ENCODE measurements around the gene JOSD2. TPM values are rescaled to one million over a fixed set of nuclear protein-coding genes. Genes with fewer than 3 reads are reported as not detected.

The JOSD2 gene
- total RNA-seq, 2 experiments from 2014 or later = 17.4 to 28.1 TPM

- H3K4me3 Mint-ChIP-seq = peak overlapping the region; percentile 84
- H3K27me3 Mint-ChIP-seq = peaks cover 5% of the 10 kb centered on the region
- no peaks in the 10 kb centered on the region for H3K9me3 Mint-ChIP-seq (ENCODE audit: low read depth)
- ATAC-seq (no peak), DNase-seq (no peak)
- H3K27ac Mint-ChIP-seq = no peak overlapping the region
- ChIA-PET POLR2A (interaction anchor here (0.6 kb wide), 1 partner anchor 1157 kb away, joined by 5 read pairs; no protein-coding TSS in a partner anchor), CTCF (interaction anchor here (0.8 to 1.8 kb wide), 4 partner anchors 26 to 1415 kb away, joined by 3 to 10 read pairs (median 4); partner anchors contain the start of gene ZNF613)
- peaks cover 14% of the 10 kb centered on the region for H3K4me1 Mint-ChIP-seq
- peaks cover 3% of the 10 kb centered on the region for H3K36me3 Mint-ChIP-seq (ENCODE audit: low read depth)
- intact Hi-C loops (cut with DNase I, micrococcal nuclease) = loop anchor here in 1 of 2 experiments (5.0 to 10.0 kb wide), 2 partner anchors 870 to 1082 kb away; partner anchors contain the start of genes RRAS and SCAF1
Observed at GRCh38 chr19:50512112-50512998, 1.4 kb upstream of the JOSD2 start.

- Mint-ChIP-seq H3K4me1 (peaks cover 14% of the 10 kb centered on the region), H3K36me3 (ENCODE audit: low read depth) (peaks cover 4% of the 10 kb centered on the region), H3K4me3 (peak overlapping the region; percentile 84), H3K9me3 (ENCODE audit: low read depth) (no peaks in the 10 kb centered on the region), H3K27me3 (peaks cover 5% of the 10 kb centered on the region), H3K27ac (peak overlapping the region; percentile 80)
- ATAC-seq (no peak), DNase-seq (no peak)
- POLR2A ChIA-PET = interaction anchor here (0.6 to 1.0 kb wide), 3 partner anchors 46 to 294 kb away, joined by 3 to 5 read pairs (median 3); no protein-coding TSS in a partner anchor
- CTCF ChIA-PET = interaction anchor here (0.6 to 1.9 kb wide), 8 partner anchors 26 to 221 kb away, joined by 3 to 10 read pairs (median 4); no protein-coding TSS in a partner anchor
- intact Hi-C loops (cut with DNase I, micrococcal nuclease) = loop anchor here (1.0 to 10.0 kb wide), 18 partner anchors 34 to 1084 kb away; partner anchors contain the start of genes EMC10 (in 2 of the 2), GARIN5A (in 2 of the 2), NR1H2 (in 2 of the 2) and POLD1 (in 2 of the 2)
Observed at GRCh38 chr19:50510700-50511068, 307 bp downstream of the JOSD2 start.

- intact Hi-C loops (cut with DNase I, micrococcal nuclease) = loop anchor here (2.0 to 10.0 kb wide), 4 partner anchors 125 to 1085 kb away; partner anchors contain the start of genes POLD1 (in 1 of the 2), RRAS (in 1 of the 2) and SCAF1 (in 1 of the 2)
- Mint-ChIP-seq H3K27ac (peak overlapping the region; percentile 80), H3K36me3 (ENCODE audit: low read depth) (peaks cover 6% of the 10 kb centered on the region), H3K27me3 (peaks cover 5% of the 10 kb centered on the region), H3K4me3 (peak overlapping the region; percentile 84), H3K9me3 (ENCODE audit: low read depth) (no peaks in the 10 kb centered on the region), H3K4me1 (peaks cover 14% of the 10 kb centered on the region)
- DNase-seq (no peak), ATAC-seq (no peak)
- POLR2A ChIA-PET = no interaction called here
- CTCF ChIA-PET = interaction anchor here (1.3 to 1.9 kb wide), 3 partner anchors 26 to 46 kb away, joined by 3 to 7 read pairs (median 3); no protein-coding TSS in a partner anchor
Observed at GRCh38 chr19:50510121-50510670, 795 bp downstream of the JOSD2 start.

GRCh38 chr19:50509366-50509765 is 1.6 kb downstream of the JOSD2 start:
- peaks cover 6% of the 10 kb centered on the region for H3K36me3 Mint-ChIP-seq (ENCODE audit: low read depth)
- peak overlapping the region; percentile 45 for H3K27ac Mint-ChIP-seq
- intact Hi-C loops (cut with DNase I, micrococcal nuclease) = no loop called here
- no peaks in the 10 kb centered on the region for H3K9me3 Mint-ChIP-seq (ENCODE audit: low read depth)
- H3K4me1 Mint-ChIP-seq = peaks cover 14% of the 10 kb centered on the region
- ATAC-seq (no peak), DNase-seq (no peak)
- ChIA-PET CTCF (interaction anchor here (1.9 kb wide), 1 partner anchor 47 kb away, joined by 7 read pairs; no protein-coding TSS in a partner anchor), POLR2A (no interaction called here)
- H3K4me3 Mint-ChIP-seq = peak overlapping the region; percentile 36
- H3K27me3 Mint-ChIP-seq = peaks cover 3% of the 10 kb centered on the region

GRCh38 chr19:50508843-50509190 is 2.2 kb downstream of the JOSD2 start:
- H3K36me3 Mint-ChIP-seq (ENCODE audit: low read depth) = peaks cover 6% of the 10 kb centered on the region
- ChIA-PET POLR2A (interaction anchor here (0.6 kb wide), 1 partner anchor 47 kb away, joined by 5 read pairs; no protein-coding TSS in a partner anchor), CTCF (no interaction called here)
- no peak for ATAC-seq
- intact Hi-C loops (cut with DNase I, micrococcal nuclease) = no loop called here
- no peak overlapping the region for H3K27ac Mint-ChIP-seq
- no peak for DNase-seq
- H3K4me1 Mint-ChIP-seq = peaks cover 12% of the 10 kb centered on the region
- H3K9me3 Mint-ChIP-seq (ENCODE audit: low read depth) = no peaks in the 10 kb centered on the region
- H3K4me3 Mint-ChIP-seq = peak overlapping the region; percentile 1
- no peaks in the 10 kb centered on the region for H3K27me3 Mint-ChIP-seq

- CTCF ChIA-PET = no interaction called here
- intact Hi-C loops (cut with DNase I, micrococcal nuclease) = no loop called here
- Mint-ChIP-seq H3K4me1 (peaks cover 12% of the 10 kb centered on the region), H3K27me3 (no peaks in the 10 kb centered on the region), H3K36me3 (ENCODE audit: low read depth) (peaks cover 6% of the 10 kb centered on the region), H3K4me3 (no peak overlapping the region), H3K9me3 (ENCODE audit: low read depth) (no peaks in the 10 kb centered on the region), H3K27ac (no peak overlapping the region)
- ATAC-seq (no peak), DNase-seq (no peak)
- POLR2A ChIA-PET = no interaction called here
Observed at GRCh38 chr19:50507376-50507775, 3.6 kb downstream of the JOSD2 start.

- ATAC-seq = no peak
- ChIA-PET POLR2A (no interaction called here), CTCF (no interaction called here)
- Mint-ChIP-seq H3K27ac (no peak overlapping the region), H3K36me3 (ENCODE audit: low read depth) (peaks cover 6% of the 10 kb centered on the region), H3K4me1 (peaks cover 11% of the 10 kb centered on the region), H3K4me3 (no peak overlapping the region), H3K27me3 (no peaks in the 10 kb centered on the region), H3K9me3 (ENCODE audit: low read depth) (no peaks in the 10 kb centered on the region)
- intact Hi-C loops (cut with DNase I, micrococcal nuclease) = no loop called here
- DNase-seq = no peak
Observed at GRCh38 chr19:50506700-50507099, 4.3 kb downstream of the JOSD2 start.

- peaks cover 6% of the 10 kb centered on the region for H3K36me3 Mint-ChIP-seq (ENCODE audit: low read depth)
- no peak for ATAC-seq
- CTCF ChIA-PET = no interaction called here
- H3K4me3 Mint-ChIP-seq = no peak overlapping the region
- H3K27me3 Mint-ChIP-seq = no peaks in the 10 kb centered on the region
- DNase-seq = no peak
- H3K27ac Mint-ChIP-seq = no peak overlapping the region
- H3K4me1 Mint-ChIP-seq = peaks cover 6% of the 10 kb centered on the region
- intact Hi-C loops (cut with DNase I, micrococcal nuclease) = no loop called here
- POLR2A ChIA-PET = no interaction called here
- H3K9me3 Mint-ChIP-seq (ENCODE audit: low read depth) = no peaks in the 10 kb centered on the region
Observed at GRCh38 chr19:50505856-50506611, 5.0 kb downstream of the JOSD2 start.

- Mint-ChIP-seq H3K27me3 (no peaks in the 10 kb centered on the region), H3K36me3 (ENCODE audit: low read depth) (peaks cover 4% of the 10 kb centered on the region), H3K4me1 (no peaks in the 10 kb centered on the region), H3K4me3 (no peak overlapping the region), H3K9me3 (ENCODE audit: low read depth) (no peaks in the 10 kb centered on the region), H3K27ac (no peak overlapping the region)
- intact Hi-C loops (cut with DNase I, micrococcal nuclease) = no loop called here
- ATAC-seq = no peak
- DNase-seq = no peak
- POLR2A ChIA-PET = no interaction called here
- CTCF ChIA-PET = no interaction called here
Observed at GRCh38 chr19:50501568-50502475, 9.2 kb downstream of the JOSD2 start.

GRCh38 chr19:50501186-50501567 is 9.8 kb downstream of the JOSD2 start:
- ATAC-seq (no peak), DNase-seq (no peak)
- Mint-ChIP-seq H3K36me3 (ENCODE audit: low read depth) (peaks cover 4% of the 10 kb centered on the region), H3K27ac (no peak overlapping the region), H3K9me3 (ENCODE audit: low read depth) (no peaks in the 10 kb centered on the region), H3K4me3 (no peak overlapping the region), H3K27me3 (no peaks in the 10 kb centered on the region), H3K4me1 (no peaks in the 10 kb centered on the region)
- ChIA-PET CTCF (no interaction called here), POLR2A (no interaction called here)
- intact Hi-C loops (cut with DNase I, micrococcal nuclease) = no loop called here

Data from activated CD4-positive, alpha-beta T cell treated with anti-CD3 and anti-CD28 coated beads for 36 hours (primary cell).